A172 (cell line): ENCODE data around the gene TACC2. TPM values are rescaled to one million over a fixed set of nuclear protein-coding genes. Genes with fewer than 3 reads are reported as not detected.
"Not testable (repeated sequence)": the region's sequence is repeated elsewhere in the genome, so short reads cannot be mapped to it uniquely, and the experiment has no call there.

Source experiments
- DNase-seq: peaks from one replicate; pipeline ENCODE4 v3.0.0-alpha.2; 2015; ENCODE audit warnings: low spot score
- total RNA-seq: library from RNA; depleted of rRNA; stranded (reverse); fragments of >200 nt; shearing (Covaris generic); gene quantifications from 2 replicates; pipeline ENCODE4 v1.2.3, GENCODE V29; 2014

The TACC2 gene
- total RNA-seq, 1 experiment from 2014 or later: 8.5 TPM

GRCh38 chr10:122194251-122194650, 205.3 kb downstream of the TACC2 start:
- no peak for DNase-seq

GRCh38 chr10:122196218-122196617, 207.3 kb downstream of the TACC2 start:
- DNase-seq: no peak

- DNase-seq: no peak
Measured at GRCh38 chr10:122197611-122198222, 208.8 kb downstream of the TACC2 start.

- no peak for DNase-seq
Measured at GRCh38 chr10:122198631-122199030, 209.7 kb downstream of the TACC2 start.

- no peak for DNase-seq
Measured at GRCh38 chr10:122199070-122199469, 210.1 kb downstream of the TACC2 start.

GRCh38 chr10:122199689-122200088, 210.7 kb downstream of the TACC2 start:
- DNase-seq: no peak

- no peak for DNase-seq
Measured at GRCh38 chr10:122201401-122201800, 212.4 kb downstream of the TACC2 start.

- DNase-seq: not testable (repeated sequence)
Measured at GRCh38 chr10:122203180-122203579, 214.2 kb downstream of the TACC2 start.

- no peak for DNase-seq
Measured at GRCh38 chr10:122204691-122205489, 215.9 kb downstream of the TACC2 start.

GRCh38 chr10:122206471-122207065, 217.6 kb downstream of the TACC2 start:
- DNase-seq: no peak

GRCh38 chr10:122207163-122207562, 218.2 kb downstream of the TACC2 start:
- no peak for DNase-seq

- DNase-seq: no peak
Measured at GRCh38 chr10:122207596-122207995, 218.6 kb downstream of the TACC2 start.

- DNase-seq: no peak
Measured at GRCh38 chr10:122208571-122209430, 219.8 kb downstream of the TACC2 start.

GRCh38 chr10:122210481-122211265, 221.7 kb downstream of the TACC2 start:
- no peak for DNase-seq

GRCh38 chr10:122213364-122213763, 224.4 kb downstream of the TACC2 start:
- DNase-seq: no peak

- DNase-seq: no peak
Measured at GRCh38 chr10:122213766-122214165, 224.8 kb downstream of the TACC2 start.

- no peak for DNase-seq
Measured at GRCh38 chr10:122216047-122216446, 227.1 kb downstream of the TACC2 start.

GRCh38 chr10:122219340-122219739, 230.4 kb downstream of the TACC2 start:
- DNase-seq: no peak

GRCh38 chr10:122220736-122221135, 231.8 kb downstream of the TACC2 start:
- no peak for DNase-seq

GRCh38 chr10:122221958-122222357, 233.0 kb downstream of the TACC2 start:
- no peak for DNase-seq

GRCh38 chr10:122222638-122223037, 233.7 kb downstream of the TACC2 start:
- no peak for DNase-seq
